GM18499 (cell line): ENCODE measurements around the gene AVL9.
"Not testable (repeated sequence)": the region's sequence is repeated elsewhere in the genome, so short reads cannot be mapped to it uniquely, and the experiment has no call there.

Experiments
- ATAC-seq: cut with Tn5 transposase; IDR thresholded peaks from one replicate; pipeline ENCODE4 v1.9.1; 2021; ENCODE audit warnings: moderate number of reproducible peaks; ENCODE audit not compliant: insufficient read depth, unreplicated experiment

Gene AVL9

DNA sequence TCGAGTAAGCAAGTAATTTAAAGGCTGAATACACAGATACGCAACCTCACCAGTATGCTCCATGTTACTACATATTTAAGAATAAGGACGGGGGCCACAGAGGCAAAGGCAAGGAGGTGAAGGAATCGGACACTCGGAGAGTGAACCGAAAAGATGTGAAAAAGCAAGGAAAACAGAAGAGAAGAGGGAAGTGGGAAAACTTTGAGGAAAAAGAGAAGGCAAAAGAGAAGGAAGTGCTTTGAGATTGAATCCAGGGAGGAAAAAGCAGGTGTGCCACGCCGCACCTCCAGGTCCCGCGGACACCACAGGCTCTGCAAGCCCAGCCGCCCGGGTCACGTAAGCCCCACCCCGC lies 367 bp upstream of the AVL9 start:
- ATAC-seq, result peak; percentile 21

DNA sequence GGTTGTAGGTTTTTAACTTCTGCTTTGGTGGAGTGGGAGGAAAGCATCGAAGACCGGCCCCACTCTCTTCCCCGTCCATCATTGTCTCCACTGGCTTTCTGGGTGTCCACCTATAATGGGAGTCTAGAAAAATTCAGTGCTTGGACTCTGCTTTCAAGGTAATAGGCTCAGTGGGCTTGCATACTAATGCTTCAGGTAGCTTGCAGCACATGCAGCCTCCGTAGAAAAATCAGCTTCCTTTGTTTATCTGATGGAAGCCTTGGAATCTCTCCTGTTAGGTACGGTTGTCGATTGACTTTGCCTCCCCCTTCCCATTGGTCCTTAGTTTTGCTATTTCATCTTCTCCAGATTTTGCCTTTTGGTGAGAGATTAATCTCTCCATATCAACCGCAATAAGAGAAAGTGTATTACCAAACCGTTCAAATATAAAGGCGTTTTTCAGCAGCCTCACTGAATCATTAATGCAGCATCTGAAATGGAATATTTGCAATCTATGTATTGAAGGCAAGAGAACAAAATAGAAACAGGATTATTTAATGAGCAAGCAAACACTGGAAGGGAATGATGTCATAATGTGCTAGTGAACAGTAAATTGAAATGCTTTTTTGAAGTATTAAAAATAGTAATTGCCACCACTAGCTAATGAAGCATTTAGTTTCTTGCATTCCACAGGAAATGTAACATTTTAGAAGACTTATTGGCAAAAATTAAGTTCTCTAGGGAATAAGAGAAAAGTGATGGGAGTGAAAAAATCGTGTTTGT lies 944 bp downstream of the AVL9 start:
- ATAC-seq, result no peak

DNA sequence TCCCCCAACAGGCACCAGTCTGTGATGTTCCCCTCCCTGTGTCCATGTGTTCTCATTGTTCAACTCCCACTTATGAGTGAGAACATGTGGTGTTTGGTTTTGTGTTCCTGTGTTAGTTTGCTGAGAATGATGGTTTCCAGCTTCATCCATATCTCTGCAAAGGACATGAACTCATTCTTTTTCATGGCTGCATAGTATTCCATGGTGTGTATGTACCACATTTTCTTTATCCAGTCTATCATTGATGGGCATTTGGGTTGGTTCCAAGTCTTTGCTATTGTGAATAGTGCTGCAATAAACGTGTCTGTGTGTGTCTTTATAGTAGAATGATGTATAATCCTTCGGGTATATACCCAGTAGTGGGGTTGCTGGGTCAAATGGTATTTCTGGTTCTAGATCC lies 4.5 kb downstream of the AVL9 start:
- not testable (repeated sequence) for ATAC-seq

- not testable (repeated sequence) for ATAC-seq
Observed at GRCh38 chr7:32500216-32500615, 4.9 kb downstream of the AVL9 start.

- ATAC-seq, result peak; percentile 61
Observed at GRCh38 chr7:32500922-32501341, 5.6 kb downstream of the AVL9 start.

DNA sequence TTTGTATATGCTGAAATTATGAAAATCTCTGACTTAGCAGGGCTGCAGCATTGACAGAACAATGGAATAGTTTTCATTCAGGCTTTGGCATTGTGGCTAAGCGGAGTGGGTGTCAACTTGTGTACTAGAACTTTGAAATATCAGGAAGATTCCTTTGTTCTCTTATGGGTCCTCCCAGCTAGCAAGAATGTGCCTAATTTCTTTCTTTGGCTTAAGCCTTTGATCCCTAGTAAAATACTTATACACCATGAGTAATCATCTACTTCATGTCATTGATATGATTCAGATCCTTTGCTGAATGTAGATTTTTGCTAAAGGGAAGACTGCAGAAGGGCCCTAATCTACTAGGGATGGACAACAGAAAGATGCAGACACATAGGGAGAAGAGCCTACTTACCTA lies 6.2 kb downstream of the AVL9 start:
- no peak for ATAC-seq

GRCh38 chr7:32502728-32503127 lies 7.4 kb downstream of the AVL9 start:
- no peak for ATAC-seq

DNA sequence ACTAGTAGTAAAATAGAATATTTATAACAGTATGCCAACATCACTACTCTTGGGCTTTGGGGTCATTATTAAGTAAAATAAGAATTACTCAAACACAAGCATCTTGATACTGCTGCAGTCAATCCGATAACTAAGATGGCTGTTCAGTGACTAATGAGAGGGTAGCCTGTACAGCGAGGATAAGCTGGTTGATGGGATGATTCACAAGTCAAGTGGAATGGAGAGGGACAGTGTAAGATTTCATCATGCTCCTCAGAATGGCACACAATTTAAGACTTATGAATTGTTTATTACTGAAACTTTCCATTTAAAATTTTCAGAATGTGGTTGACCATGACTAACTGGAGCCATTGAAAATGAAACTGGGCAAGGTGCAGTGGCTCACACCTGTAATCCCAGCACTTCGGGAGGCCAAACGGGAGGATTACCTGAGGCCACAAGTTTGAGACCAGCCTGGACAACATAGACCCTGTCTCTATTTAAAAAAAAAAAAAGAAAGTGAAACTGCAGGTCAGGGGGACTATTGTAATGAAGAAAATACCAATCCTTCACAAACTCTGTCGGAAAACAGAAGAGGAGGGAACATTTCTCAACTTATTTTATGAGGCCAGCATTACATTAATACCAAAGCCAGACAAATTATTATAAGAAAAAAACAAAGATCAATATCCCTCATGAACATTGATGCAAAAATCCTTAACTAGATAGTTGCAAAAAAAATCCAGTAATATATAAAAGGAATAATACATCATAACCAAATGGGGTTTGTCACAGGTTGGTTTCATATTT lies 11.2 kb downstream of the AVL9 start:
- no peak for ATAC-seq

GRCh38 chr7:32507414-32507813 lies 12.1 kb downstream of the AVL9 start:
- no peak for ATAC-seq

DNA sequence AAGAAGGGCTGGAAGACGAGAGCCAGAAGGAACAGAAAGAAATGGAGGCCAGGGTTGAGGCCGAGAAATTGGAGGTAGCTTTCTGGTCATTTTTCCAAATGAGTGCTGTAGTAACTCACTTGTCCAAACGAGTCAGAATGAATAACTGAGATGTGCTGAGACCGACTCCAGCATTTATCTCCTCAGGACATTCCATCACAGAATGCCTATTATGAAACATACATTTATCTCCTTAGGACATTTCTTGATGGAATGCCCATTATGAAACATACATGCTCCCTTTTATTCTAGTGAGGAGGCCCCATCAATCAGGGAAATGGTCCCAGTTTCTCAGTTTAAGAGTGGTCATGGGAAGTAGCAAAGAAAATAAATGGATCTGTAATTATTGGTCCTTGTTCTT lies 16.5 kb downstream of the AVL9 start:
- ATAC-seq, result no peak

GRCh38 chr7:32513210-32513609 lies 17.9 kb downstream of the AVL9 start:
- ATAC-seq, result no peak

DNA sequence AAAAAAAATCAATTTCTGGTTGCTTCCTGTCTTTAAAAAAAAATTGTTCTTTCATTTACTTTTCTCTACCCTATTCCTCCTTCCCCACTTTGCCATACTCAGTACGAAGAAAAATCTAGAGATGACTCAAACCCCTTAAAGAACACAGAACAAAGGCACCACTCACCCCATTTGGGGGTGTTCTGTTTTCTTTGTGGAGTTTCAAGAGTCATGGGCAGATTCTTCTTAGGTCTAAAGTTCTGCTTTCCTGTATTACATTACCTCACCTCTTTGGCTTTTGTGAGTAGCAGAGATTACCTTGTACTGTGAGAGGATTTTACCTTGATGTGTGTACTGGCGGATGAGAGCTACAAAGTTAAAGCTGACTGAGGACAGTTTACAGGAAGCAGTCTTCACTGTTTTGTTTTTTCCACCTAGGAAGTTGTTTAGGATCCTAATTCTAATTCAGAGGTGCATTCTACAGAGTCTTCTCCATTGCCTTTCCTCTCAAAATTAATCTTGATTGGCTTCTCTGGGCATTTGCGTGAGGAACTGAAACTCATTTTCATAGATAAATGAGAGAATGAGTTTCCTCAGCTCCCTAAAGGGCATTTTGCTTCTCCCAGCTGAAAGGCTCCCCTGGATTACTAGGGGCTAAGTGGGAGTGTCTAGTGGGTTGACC lies 20.7 kb downstream of the AVL9 start:
- peak; percentile 91 for ATAC-seq

GRCh38 chr7:32516551-32517100 lies 21.3 kb downstream of the AVL9 start:
- ATAC-seq, result no peak

- ATAC-seq, result no peak
Observed at GRCh38 chr7:32518534-32519140, 23.3 kb downstream of the AVL9 start.

GRCh38 chr7:32519763-32520162 lies 24.5 kb downstream of the AVL9 start:
- ATAC-seq, result no peak

- no peak for ATAC-seq
Observed at GRCh38 chr7:32522746-32523530, 27.6 kb downstream of the AVL9 start.

DNA sequence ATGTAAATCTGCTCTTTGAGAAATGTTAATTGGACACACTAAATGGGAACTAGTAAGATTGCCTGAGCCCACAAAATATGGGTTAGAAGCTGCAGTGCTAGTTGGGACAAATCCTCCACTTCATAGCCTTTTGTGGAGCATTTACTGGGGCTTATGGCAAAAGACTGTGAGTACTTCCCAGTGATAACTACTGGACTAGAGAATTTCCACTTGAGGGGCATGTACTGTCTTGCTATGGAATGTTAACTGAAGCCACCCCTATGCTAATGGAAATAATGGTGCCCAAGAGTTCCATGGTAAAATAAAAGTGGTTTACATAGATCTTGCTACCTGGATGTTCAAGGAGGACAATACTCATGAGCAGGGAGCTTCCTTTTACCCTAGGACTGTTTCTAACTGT lies 29.3 kb downstream of the AVL9 start:
- no peak for ATAC-seq

GRCh38 chr7:32525839-32526238 lies 30.6 kb downstream of the AVL9 start:
- no peak for ATAC-seq

- no peak for ATAC-seq
Observed at GRCh38 chr7:32531402-32531801, 36.1 kb downstream of the AVL9 start.

GRCh38 chr7:32532086-32532485 lies 36.8 kb downstream of the AVL9 start:
- ATAC-seq, result no peak
